Natural killer cell (primary cell): Measurements from ENCODE around the gene HYLS1. TPM values are rescaled to one million over a fixed set of nuclear protein-coding genes. Genes with fewer than 3 reads are reported as not detected.

Experiments used
- ATAC-seq, 3 donors: fragments of 150-1000 bp in 2 of 3; fragments of 200-7000 bp in 1 of 3; cut with Tn5 transposase; 1 replicate in 1 of 3; 2 replicates in 2 of 3; pipeline ENCODE4 v1.10.0; 2021; ENCODE audit warnings: mild to moderate bottlenecking in 2 of 3, moderate library complexity in 2 of 3
- DNase-seq, 2 donors: peaks; one replicate each; pipeline versions ENCODE4 v3.0.0 to v3.0.0-alpha.2; 2013 to 2021; ENCODE audit warnings: mixed read lengths in 1 of 2
- H3K27ac ChIP-seq: one replicate; pipeline ENCODE4 v1.5.1; 2013; ENCODE audit warnings: mild to moderate bottlenecking, low read length
- H3K27me3 ChIP-seq: one replicate; pipeline ENCODE4 v1.6.1; 2013; ENCODE audit warnings: low read length; ENCODE audit not compliant: control insufficient read depth, insufficient read depth
- H3K36me3 ChIP-seq: one replicate; pipeline ENCODE4 v1.6.1; 2013; ENCODE audit warnings: low read length; ENCODE audit not compliant: control insufficient read depth, insufficient read depth
- H3K4me1 ChIP-seq: one replicate; pipeline ENCODE4 v1.6.1; 2013; ENCODE audit warnings: low read length; ENCODE audit not compliant: control insufficient read depth, insufficient read depth
- H3K4me3 ChIP-seq: one replicate; pipeline ENCODE4 v1.5.1; 2013; ENCODE audit warnings: low read length
- H3K9me3 ChIP-seq: one replicate; pipeline ENCODE4 v1.6.1; 2013; ENCODE audit warnings: low read length; ENCODE audit not compliant: control insufficient read depth, insufficient read depth
- H3K27ac Mint-ChIP-seq, 2 donors: one replicate each; pipeline ENCODE4 v1.8.0; 2022; ENCODE audit warnings: mild to moderate bottlenecking in 2 of 2, mixed read lengths in 2 of 2, moderate library complexity in 1 of 2
- H3K27me3 Mint-ChIP-seq, 2 donors: one replicate each; pipeline ENCODE4 v1.8.0; 2022; ENCODE audit warnings: low read depth in 2 of 2, mixed read lengths in 2 of 2
- H3K36me3 Mint-ChIP-seq: one replicate; pipeline ENCODE4 v1.8.0; 2022; ENCODE audit warnings: mixed read lengths
- H3K4me1 Mint-ChIP-seq, 2 donors: one replicate each; pipeline ENCODE4 v1.8.0; 2022; ENCODE audit warnings: mixed read lengths in 2 of 2
- H3K4me3 Mint-ChIP-seq: one replicate; pipeline ENCODE4 v1.8.0; 2022; ENCODE audit warnings: mild to moderate bottlenecking, moderate library complexity, mixed read lengths
- H3K9me3 Mint-ChIP-seq, 2 donors: one replicate each; pipeline ENCODE4 v1.8.0; 2022; ENCODE audit warnings: mixed read lengths in 2 of 2
- CTCF ChIP-seq: fragments of 200-600 bp; IDR thresholded peaks from one replicate; pipeline ENCODE4 v1.8.0; 2022; ENCODE audit warnings: antibody characterized with exemption
- WGBS: methylation state at CpG from one replicate; pipeline ENCODE4 v1.1.7; 2013; ENCODE audit warnings: missing lambda C conversion rate; ENCODE audit not compliant: insufficient coverage; 5-methylcytosine and 5-hydroxymethylcytosine counted together
- intact Hi-C: fragments of 100-400 bp; cut with micrococcal nuclease; formaldehyde crosslinking; loops from one replicate; pipeline ENCODE4 v1.14.2; 2022
- total RNA-seq, 4 donors: library from RNA; stranded (reverse); fragments of 120-200 nt in 1 of 4; gene quantifications; one replicate each; pipeline versions ENCODE4 v1.2.3 to v1.2.4, GENCODE V29; 2013 to 2022

The HYLS1 gene
- total RNA-seq, 3 donors from 2014 or later (not counting 1 experiment from before 2014, with no cell fraction given): 4.4 to 6.8 (median 5.6) TPM

GRCh38 chr11:125935056-125935455, 47.6 kb downstream of the HYLS1 start:
- TF ChIP-seq CTCF: no peak
- ATAC-seq (no peak), DNase-seq (no peak)
- Mint-ChIP-seq H3K9me3 (no peaks in the 10 kb centered on the region), H3K27me3 (peaks cover 6 to 7% of the 10 kb centered on the region in 2 donors), H3K27ac (no peak overlapping the region), H3K4me3 (no peak overlapping the region), H3K4me1 (peaks cover 0 to 6% of the 10 kb centered on the region in 2 donors), H3K36me3 (no peaks in the 10 kb centered on the region)
- Histone ChIP-seq H3K4me3 (no peak overlapping the region), H3K4me1 (no peaks in the 10 kb centered on the region), H3K36me3 (no peaks in the 10 kb centered on the region), H3K27ac (no peak overlapping the region), H3K9me3 (no peaks in the 10 kb centered on the region), H3K27me3 (no peaks in the 10 kb centered on the region)
- 89% methylated on average over 2 of the region's 2 CpGs for WGBS
- intact Hi-C loops: no loop called here

GRCh38 chr11:125935618-125936199, 48.2 kb downstream of the HYLS1 start:
- Histone ChIP-seq H3K4me3 (no peak overlapping the region), H3K36me3 (no peaks in the 10 kb centered on the region), H3K4me1 (no peaks in the 10 kb centered on the region), H3K27me3 (no peaks in the 10 kb centered on the region), H3K9me3 (no peaks in the 10 kb centered on the region), H3K27ac (no peak overlapping the region)
- H3K27ac Mint-ChIP-seq: no peak overlapping the region
- WGBS: 81% methylated on average over 12 of the region's 12 CpGs
- intact Hi-C loops: no loop called here
- peaks cover 0 to 6% of the 10 kb centered on the region in 2 donors for H3K4me1 Mint-ChIP-seq
- TF ChIP-seq CTCF: no peak
- no peak overlapping the region for H3K4me3 Mint-ChIP-seq
- H3K36me3 Mint-ChIP-seq: no peaks in the 10 kb centered on the region
- DNase-seq: no peak
- no peak for ATAC-seq
- no peaks in the 10 kb centered on the region for H3K9me3 Mint-ChIP-seq
- H3K27me3 Mint-ChIP-seq: peaks cover 6 to 7% of the 10 kb centered on the region in 2 donors

GRCh38 chr11:125938418-125938817, 51.0 kb downstream of the HYLS1 start:
- Histone ChIP-seq H3K36me3 (no peaks in the 10 kb centered on the region), H3K27me3 (no peaks in the 10 kb centered on the region), H3K4me1 (no peaks in the 10 kb centered on the region), H3K4me3 (no peak overlapping the region), H3K27ac (no peak overlapping the region), H3K9me3 (no peaks in the 10 kb centered on the region)
- Mint-ChIP-seq H3K4me3 (no peak overlapping the region), H3K36me3 (no peaks in the 10 kb centered on the region), H3K27me3 (peaks cover under 1 to 7% of the 10 kb centered on the region in 2 donors), H3K9me3 (no peaks in the 10 kb centered on the region), H3K4me1 (peaks cover 6 to 11% of the 10 kb centered on the region in 2 donors), H3K27ac (no peak overlapping the region)
- DNase-seq (no peak), ATAC-seq (no peak)
- no peak for TF ChIP-seq CTCF
- intact Hi-C loops: no loop called here
- WGBS: 88% methylated on average over 5 of the region's 5 CpGs

GRCh38 chr11:125939081-125939521, 51.6 kb downstream of the HYLS1 start:
- no peak overlapping the region for H3K27ac Mint-ChIP-seq
- H3K9me3 ChIP-seq: no peaks in the 10 kb centered on the region
- no peak overlapping the region for H3K4me3 Mint-ChIP-seq
- no peak for DNase-seq
- H3K4me1 ChIP-seq: no peaks in the 10 kb centered on the region
- H3K9me3 Mint-ChIP-seq: no peaks in the 10 kb centered on the region
- H3K36me3 ChIP-seq: no peaks in the 10 kb centered on the region
- ATAC-seq: no peak
- H3K27ac ChIP-seq: no peak overlapping the region
- WGBS: 84% methylated on average over 3 of the region's 4 CpGs
- no peaks in the 10 kb centered on the region for H3K36me3 Mint-ChIP-seq
- peaks cover 6 to 11% of the 10 kb centered on the region in 2 donors for H3K4me1 Mint-ChIP-seq
- H3K4me3 ChIP-seq: no peak overlapping the region
- no peaks in the 10 kb centered on the region for H3K27me3 ChIP-seq
- H3K27me3 Mint-ChIP-seq: peaks cover 6 to 8% of the 10 kb centered on the region in 2 donors
- TF ChIP-seq CTCF: no peak
- intact Hi-C loops: no loop called here
